Heart left ventricle (tissue), 16 donors: ENCODE measurements around the gene KTN1. TPM values are rescaled to one million over a fixed set of nuclear protein-coding genes. Genes with fewer than 3 reads are reported as not detected.

ENCODE experiments used
- ATAC-seq, 4 donors: fragments of 200-7000 bp; cut with Tn5 transposase; one replicate each; pipeline ENCODE4 v1.9.1; 2020 to 2022; ENCODE audit warnings: moderate library complexity in 4 of 4, mild to moderate bottlenecking in 3 of 4, moderate number of reproducible peaks in 1 of 4
- DNase-seq, 5 donors: peaks; one replicate each; pipeline ENCODE4 v3.0.0-alpha.2; 2020
- H3K27ac ChIP-seq, 12 donors: fragments of 200-600 bp; sonication (generic) in 4 of 12; one replicate each; pipeline versions ENCODE4 v1.5.0 to v1.8.0; 2016 to 2022; ENCODE audit warnings: mild to moderate bottlenecking in 2 of 12
- H3K27me3 ChIP-seq, 9 donors: fragments of 200-600 bp; sonication (generic) in 2 of 9; one replicate each; pipeline versions ENCODE4 v1.5.1 to v1.8.0; 2016 to 2022; ENCODE audit warnings: mild to moderate bottlenecking in 3 of 9
- H3K36me3 ChIP-seq, 9 donors: fragments of 200-600 bp; sonication (generic) in 2 of 9; one replicate each; pipeline versions ENCODE4 v1.5.0 to v1.8.0; 2018 to 2022; ENCODE audit warnings: mild to moderate bottlenecking in 2 of 9
- H3K4me1 ChIP-seq, 12 donors: fragments of 200-600 bp; sonication (generic) in 4 of 12; one replicate each; pipeline versions ENCODE4 v1.5.0 to v1.8.0; 2016 to 2022; ENCODE audit warnings: mild to moderate bottlenecking in 3 of 12
- H3K4me3 ChIP-seq, 12 donors: fragments of 200-600 bp; sonication (generic) in 4 of 12; one replicate each; pipeline versions ENCODE4 v1.5.0 to v1.8.0; 2017 to 2022; ENCODE audit warnings: mild to moderate bottlenecking in 9 of 12, moderate library complexity in 4 of 12
- H3K9me3 ChIP-seq, 12 donors: fragments of 200-600 bp; sonication (generic) in 4 of 12; one replicate each; pipeline versions ENCODE4 v1.5.0 to v1.8.0; 2016 to 2022; ENCODE audit warnings: mild to moderate bottlenecking in 1 of 12
- CTCF ChIP-seq, 12 donors: fragments of 200-600 bp; sonication (generic) in 4 of 12; IDR thresholded peaks; one replicate each; pipeline versions ENCODE4 v1.5.0 to v1.8.0; 2018 to 2022; ENCODE audit warnings: antibody characterized with exemption in 12 of 12, mild to moderate bottlenecking in 5 of 12
- POLR2A ChIP-seq, 2 donors: fragments of 450-650 bp; IDR thresholded peaks; one replicate each; pipeline ENCODE4 v1.6.1; 2017; ENCODE audit warnings: antibody characterized with exemption in 2 of 2, mild to moderate bottlenecking in 2 of 2, moderate library complexity in 2 of 2
- WGBS, 4 donors: extraction: QIAGEN DNeasy Blood & Tissue Kit in 2 of 4; methylation state at CpG; one replicate each; pipeline versions ENCODE4 v1.1.5 to v1.1.7; 2013 to 2018; 5-methylcytosine and 5-hydroxymethylcytosine counted together
- intact Hi-C, 10 donors: fragments of 100-400 bp; cut with DNase I; formaldehyde crosslinking; loops; one replicate each; pipeline versions ENCODE4 v1.11.1 to v1.14.2; 2022
- polyA plus RNA-seq, 2 donors: library from polyadenylated mRNA; stranded (reverse); fragments of 200-250 nt; gene quantifications; one replicate each; pipeline ENCODE4 v1.2.3, GENCODE V29; 2013
- total RNA-seq, 9 donors: library from RNA; depleted of rRNA in 2 of 9; stranded (reverse); fragments of >200 nt in 2 of 9; fragmentation: NEBNext Ultra II Directional in 3 of 9; extraction: Animal tissue kit (Norgen Biotek cat#: 25700) in 3 of 9; gene quantifications; one replicate each; pipeline versions ENCODE4 v1.1.0 to v1.2.4, GENCODE V29; 2016 to 2023
- donor health status: ischemic (EF 13 %, LVEDD 7.1; RV severe dilation, severe dysfunction).
- donor health status: healthy with polysubstance abuse.
- donor health status: DM: no; HTN: yes; CAD: no.
- donor health status: DM: no; HTN: no; CAD: no.
- donor health status: ischemic (EF 25% LVEDD 6.9; RV normal size, moderate dysfunction).
- donor health status: ischemic (EF 25% LVEDD 5.7; RV mildly dilated, moderate dysfunction).
- donor health status: healthy.
- donor health status: DM: yes; HTN: yes; CAD: no.
- donor health status: ischemic (EF 35%, LVEDD 5.7; RV mildly dilated, moderate dysfunction).
- donor health status: nonischemic (EF 11% LVEDD 7.7; RV severe dilation, severe dysfunction).
- donor health status: DM: yes; HTN: yes; CAD: no.
- donor health status: PGD.
- donor health status: ischemic (EF 29% LVEDD 5.4; RV normal size, mild dysfunction).
- donor health status: nonischemic (EF 23%, LVEDD 6.1; RV moderate dilation, normal function).

KTN1 gene
- total and polyA plus RNA-seq, 11 donors: 150 to 340 (median 249) TPM

GRCh38 chr14:55593698-55594097 is 13.7 kb downstream of the KTN1 start:
- no peaks in the 10 kb centered on the region for H3K27me3 ChIP-seq
- H3K9me3 ChIP-seq: peaks cover 0 to 14% (median 0%) of the 10 kb centered on the region in 12 donors
- H3K27ac ChIP-seq: no peak overlapping the region
- no peak overlapping the region for H3K4me3 ChIP-seq
- DNase-seq (no peak), ATAC-seq (no peak)
- intact Hi-C loops: no loop called here
- H3K36me3 ChIP-seq: no peaks in the 10 kb centered on the region
- peaks cover 5 to 47% (median 31%) of the 10 kb centered on the region in 12 donors for H3K4me1 ChIP-seq
- 54 to 72% (median 61%) methylated on average over 2 of the region's 2 CpGs for WGBS, 4 donors
- TF ChIP-seq POLR2A (IDR thresholded peaks at IDR 0.05) (no peak), CTCF (IDR thresholded peaks at IDR 0.05) (no peak)

GRCh38 chr14:55599250-55599879 is 19.4 kb downstream of the KTN1 start:
- intact Hi-C loops: no loop called here
- ATAC-seq (peak in 2 of 4 donors; percentile 34 to 36), DNase-seq (peak in 3 of 5 donors; percentile 39 to 52 (median 41))
- no peak for TF ChIP-seq CTCF (IDR thresholded peaks at IDR 0.05)
- no peak for TF ChIP-seq POLR2A (IDR thresholded peaks at IDR 0.05)
- H3K9me3 ChIP-seq: peaks cover 0 to 24% (median 0%) of the 10 kb centered on the region in 12 donors
- no peaks in the 10 kb centered on the region for H3K27me3 ChIP-seq
- H3K36me3 ChIP-seq: peaks cover 0 to 4% (median 0%) of the 10 kb centered on the region in 9 donors
- no peak overlapping the region for H3K27ac ChIP-seq
- WGBS, 4 donors: 69 to 79% (median 76%) methylated on average over 14 of the region's 14 CpGs
- H3K4me1 ChIP-seq: peaks cover 3 to 58% (median 44%) of the 10 kb centered on the region in 12 donors
- no peak overlapping the region for H3K4me3 ChIP-seq

- DNase-seq (no peak), ATAC-seq (no peak)
- TF ChIP-seq POLR2A (IDR thresholded peaks at IDR 0.05) (no peak), CTCF (IDR thresholded peaks at IDR 0.05) (no peak)
- no peaks in the 10 kb centered on the region for H3K27me3 ChIP-seq
- 58 to 76% (median 66%) methylated on average over 5 of the region's 5 CpGs for WGBS, 4 donors
- intact Hi-C loops: no loop called here
- peaks cover 0 to 4% (median 0%) of the 10 kb centered on the region in 9 donors for H3K36me3 ChIP-seq
- H3K9me3 ChIP-seq: peaks cover 0 to 24% (median 0%) of the 10 kb centered on the region in 12 donors
- peaks cover 3 to 65% (median 48%) of the 10 kb centered on the region in 12 donors for H3K4me1 ChIP-seq
- no peak overlapping the region for H3K4me3 ChIP-seq
- H3K27ac ChIP-seq: peak overlapping the region in 1 of 12 donors; percentile 17
Measured at GRCh38 chr14:55600784-55601561, 21.0 kb downstream of the KTN1 start.

GRCh38 chr14:55603401-55603953 is 23.5 kb downstream of the KTN1 start:
- H3K27me3 ChIP-seq: no peaks in the 10 kb centered on the region
- H3K27ac ChIP-seq: peak overlapping the region in 5 of 12 donors; percentile 6 to 41 (median 13)
- WGBS, 4 donors: 37 to 42% (median 40%) methylated on average over 4 of the region's 4 CpGs
- peaks cover 0 to 13% (median 0%) of the 10 kb centered on the region in 12 donors for H3K9me3 ChIP-seq
- H3K36me3 ChIP-seq: peaks cover 0 to 4% (median 0%) of the 10 kb centered on the region in 9 donors
- H3K4me1 ChIP-seq: peaks cover 3 to 77% (median 59%) of the 10 kb centered on the region in 12 donors
- no peak for DNase-seq
- TF ChIP-seq POLR2A (IDR thresholded peaks at IDR 0.05) (no peak), CTCF (IDR thresholded peaks at IDR 0.05) (no peak)
- ATAC-seq: peak in 3 of 4 donors; percentile 27 to 51 (median 51)
- intact Hi-C loops: no loop called here
- H3K4me3 ChIP-seq: no peak overlapping the region
